Endothelial cell of umbilical vein (primary cell): ENCODE measurements around the gene RTEL1. TPM values are rescaled to one million over a fixed set of nuclear protein-coding genes. Genes with fewer than 3 reads are reported as not detected.

ENCODE experiments used
- BruUV-seq: library from RNA; stranded (reverse); fragments of 400-500 nt; replicated peaks from 2 replicates; lab custom pipeline; 2021; lab: Mats Ljungman, UMichigan
- CTCF ChIA-PET: fragments of 300-600, 350-600 bp; sonication (Branson Sonifier 250); formaldehyde crosslinking; loops from one replicate; lab custom pipeline; 2021; ENCODE audit warnings: antibody characterized with exemption, inconsistent platforms; lab: Charles Lee
- POLR2A ChIA-PET: fragments of 300-600, 350-600 bp; sonication (Branson Sonifier 250); formaldehyde crosslinking; loops from one replicate; lab custom pipeline; 2021; ENCODE audit warnings: antibody characterized with exemption, inconsistent platforms; lab: Charles Lee
- DNase-seq: peaks from one replicate; pipeline ENCODE4 v3.0.0-alpha.2; 2011; ENCODE audit warnings: low read depth, low spot score
- FAIRE-seq: peaks from 2 replicates; lab custom pipeline; 2011; peaks lifted over from hg19 to GRCh38; lab: Jason Lieb, UNC
- H2AFZ ChIP-seq: 2 replicates; pipeline ENCODE4 v1.6.0; 2012; ENCODE audit warnings: low read depth, low read length, control low read depth, inconsistent platforms
- H3K27ac ChIP-seq: 2 replicates; pipeline ENCODE4 v1.5.1; 2011; ENCODE audit warnings: low read depth, mild to moderate bottlenecking, control low read depth, low read length, moderate library complexity; ENCODE audit not compliant: insufficient read depth
- H3K27me3 ChIP-seq, 2 experiments: 2 replicates each; pipeline versions ENCODE4 v1.6.0 to v1.6.1; 2011; ENCODE audit warnings: low read length in 2 of 2, mixed read lengths in 1 of 2; ENCODE audit not compliant: control insufficient read depth in 2 of 2, insufficient read depth in 2 of 2
- H3K36me3 ChIP-seq, 2 experiments: 2 replicates in 1 of 2; 3 replicates in 1 of 2; pipeline ENCODE4 v1.5.1; 2011; ENCODE audit warnings: low read length in 2 of 2, mild to moderate bottlenecking in 1 of 2, moderate library complexity in 1 of 2; ENCODE audit not compliant: control insufficient read depth in 2 of 2, insufficient read depth in 2 of 2; ENCODE audit errors: extremely low read depth in 1 of 2
- H3K4me1 ChIP-seq: 3 replicates; pipeline ENCODE4 v1.5.1; 2011; ENCODE audit warnings: mild to moderate bottlenecking, low read length; ENCODE audit not compliant: control insufficient read depth, insufficient read depth; ENCODE audit errors: extremely low read depth
- H3K4me2 ChIP-seq: 2 replicates; pipeline ENCODE4 v1.6.1; 2011; ENCODE audit warnings: low read length, control low read depth, mixed read lengths; ENCODE audit not compliant: insufficient read depth
- H3K4me3 ChIP-seq, 3 experiments: fragments of 200-600 bp in 1 of 3; sonication (generic), shearing (Covaris generic) in 1 of 3; replicated peaks in 1 of 3; 2 replicates each; pipeline ENCODE4 v1.5.1; 2011 to 2016; ENCODE audit warnings: control low read depth in 3 of 3, low read length in 3 of 3, mild to moderate bottlenecking in 2 of 3, inconsistent platforms in 1 of 3, low read depth in 1 of 3, moderate library complexity in 1 of 3; ENCODE audit not compliant: insufficient read depth in 1 of 3
- H3K79me2 ChIP-seq: 2 replicates; pipeline ENCODE4 v1.6.0; 2012; ENCODE audit warnings: low read length, inconsistent platforms; ENCODE audit not compliant: control insufficient read depth, insufficient read depth
- H3K9ac ChIP-seq: replicated peaks from 2 replicates; pipeline ENCODE3; 2011; ENCODE audit warnings: low read length, control low read depth; ENCODE audit not compliant: insufficient read depth; ENCODE audit errors: extremely low read depth
- H3K9me1 ChIP-seq: replicated peaks from 3 replicates; pipeline ENCODE4 v1.6.0; 2011; ENCODE audit warnings: mild to moderate bottlenecking, low read length; ENCODE audit not compliant: control insufficient read depth, insufficient read depth; ENCODE audit errors: extremely low read depth
- H3K9me3 ChIP-seq: replicated peaks from 2 replicates; pipeline ENCODE4 v1.5.1; 2012; ENCODE audit warnings: low read length, inconsistent platforms; ENCODE audit not compliant: control insufficient read depth, insufficient read depth
- H4K20me1 ChIP-seq: replicated peaks from 2 replicates; pipeline ENCODE3; 2011; ENCODE audit warnings: mild to moderate bottlenecking, low read length; ENCODE audit not compliant: control insufficient read depth, insufficient read depth; ENCODE audit errors: extremely low read depth
- CTCF ChIP-seq, 2 donors: IDR thresholded peaks; 1 replicate in 1 of 2; 2 replicates in 1 of 2; pipeline ENCODE4 v1.5.1; 2011; ENCODE audit warnings: low read length in 2 of 2, mild to moderate bottlenecking in 2 of 2, moderate library complexity in 2 of 2, control low read depth in 1 of 2, inconsistent platforms in 1 of 2, low read depth in 1 of 2; ENCODE audit not compliant: insufficient read depth in 1 of 2; ENCODE audit errors: extremely low read depth in 1 of 2
- EZH2 ChIP-seq: IDR thresholded peaks from 2 replicates; pipeline ENCODE4 v1.6.1; 2012; ENCODE audit warnings: borderline replicate concordance, low read depth, mild to moderate bottlenecking, moderate library complexity, low read length, inconsistent platforms; ENCODE audit not compliant: severe bottlenecking
- FOS ChIP-seq: IDR thresholded peaks from 2 replicates; pipeline ENCODE4 v1.6.1; 2011; ENCODE audit warnings: mild to moderate bottlenecking, low read length, moderate library complexity, borderline replicate concordance; ENCODE audit not compliant: insufficient read depth
- GATA2 ChIP-seq: IDR thresholded peaks from 2 replicates; pipeline ENCODE4 v1.7.0; 2011; ENCODE audit warnings: low read depth, mild to moderate bottlenecking, moderate library complexity, mixed read lengths, low read length; ENCODE audit not compliant: insufficient read length, insufficient read depth
- JUN ChIP-seq: IDR thresholded peaks from 2 replicates; pipeline ENCODE4 v1.6.1; 2011; ENCODE audit warnings: borderline replicate concordance, low read depth; ENCODE audit not compliant: insufficient read length, insufficient read depth
- MAX ChIP-seq: IDR thresholded peaks from 2 replicates; pipeline ENCODE4 v1.6.1; 2011; ENCODE audit not compliant: insufficient read depth, insufficient read length
- MYC ChIP-seq: IDR thresholded peaks from one replicate; pipeline ENCODE4 v1.6.1; 2011; ENCODE audit warnings: mild to moderate bottlenecking, low read depth, low read length
- POLR2A ChIP-seq: IDR thresholded peaks from 2 replicates; pipeline ENCODE4 v1.6.1; 2012; ENCODE audit warnings: low read depth, mild to moderate bottlenecking, control low read depth, low read length
- POLR2AphosphoS5 ChIP-seq: IDR thresholded peaks from 2 replicates; pipeline ENCODE4 v1.6.1; 2012; ENCODE audit warnings: low read depth, mild to moderate bottlenecking, control low read depth, low read length, moderate library complexity; ENCODE audit not compliant: insufficient read depth
- dilution Hi-C: fragments of 300-500 bp; cut with MboI; formaldehyde crosslinking; loops from one replicate; pipeline ENCODE4 v1.15.0; 2019; ENCODE audit warnings: low sequenced_read_pairs; ENCODE audit not compliant: extremely low pct_ligation_motif_present
- intact Hi-C: fragments of 100-400 bp; cut with micrococcal nuclease; formaldehyde crosslinking; loops from one replicate; pipeline ENCODE4 v1.10.0; 2022
- polyA plus RNA-seq, 4 experiments: library from polyadenylated mRNA; depleted of rRNA in 3 of 4; stranded (reverse) in 3 of 4; unstranded in 1 of 4; fragments of >200 nt; gene quantifications; 2 replicates each; pipeline versions ENCODE4 v1.2.1 to v1.2.3, GENCODE V29; 2011 to 2012; ENCODE audit warnings: missing spikeins in 1 of 4
- total RNA-seq: library from RNA; stranded (reverse); gene quantifications from 2 replicates; pipeline ENCODE4 v1.2.3, GENCODE V29; 2021

RTEL1 gene
- total and polyA plus RNA-seq, 2 donors (not counting 3 experiments of a cell fraction or from before 2014, with no cell fraction given) = 17.0 to 44.9 TPM

- peak overlapping the region; percentile 79 for H3K27ac ChIP-seq
- peaks cover 56% of the 10 kb centered on the region for H3K4me1 ChIP-seq
- H3K36me3 ChIP-seq = no peaks in the 10 kb centered on the region
- CTCF ChIA-PET = interaction anchor here (1.2 to 3.2 kb wide), 5 partner anchors 10 to 148 kb away, joined by 3 to 13 read pairs (median 5); partner anchors contain the start of genes PTK6 and TNFRSF6B
- H3K4me2 ChIP-seq = no peak overlapping the region
- no peaks in the 10 kb centered on the region for H3K27me3 ChIP-seq
- H3K9me1 ChIP-seq = no peaks in the 10 kb centered on the region
- POLR2A ChIA-PET = interaction anchor here (1.6 kb wide), 1 partner anchor 21 kb away, joined by 9 read pairs; the partner anchor contains the start of genes ARFRP1 and ZGPAT
- intact Hi-C loops (loop anchor here (1.0 kb wide), 2 partner anchors 28 to 58 kb away; partner anchors contain the start of gene RTEL1), dilution Hi-C loops (no loop called here)
- BruUV-seq = TSS peak; percentile 35
- H2AFZ ChIP-seq = no peak overlapping the region
- H3K79me2 ChIP-seq = peaks cover 4% of the 10 kb centered on the region
- DNase-seq (no peak), FAIRE-seq (no peak)
- H4K20me1 ChIP-seq = no peaks in the 10 kb centered on the region
- TF ChIP-seq FOS (peak; percentile 3), JUN (no peak), POLR2A (no peak), MAX (no peak), MYC (no peak)
- H3K9me3 ChIP-seq = no peaks in the 10 kb centered on the region
- H3K9ac ChIP-seq = peak overlapping the region; percentile 10
- H3K4me3 ChIP-seq = no peak overlapping the region
These were observed 28.0 kb downstream of the RTEL1 start for GRCh38 chr20:63686094-63686491.

GRCh38 chr20:63686492-63687321 is 28.6 kb downstream of the RTEL1 start:
- H3K79me2 ChIP-seq = peaks cover 4% of the 10 kb centered on the region
- BruUV-seq = TSS peak; percentile 4
- dilution Hi-C loops (no loop called here), intact Hi-C loops (loop anchor here (1.0 kb wide), 3 partner anchors 13 to 58 kb away; partner anchors contain the start of gene RTEL1)
- H3K27me3 ChIP-seq = no peaks in the 10 kb centered on the region
- POLR2A ChIA-PET = interaction anchor here (1.6 kb wide), 1 partner anchor 21 kb away, joined by 9 read pairs; the partner anchor contains the start of genes ARFRP1 and ZGPAT
- H3K9me1 ChIP-seq = no peaks in the 10 kb centered on the region
- peak overlapping the region; percentile 79 for H3K27ac ChIP-seq
- no peaks in the 10 kb centered on the region for H3K36me3 ChIP-seq
- peaks cover 49% of the 10 kb centered on the region for H3K4me1 ChIP-seq
- H3K9ac ChIP-seq = peak overlapping the region; percentile 10
- TF ChIP-seq EZH2 = no peak
- no peak for TF ChIP-seq GATA2
- peak; percentile 94 for TF ChIP-seq POLR2AphosphoS5
- no peak for TF ChIP-seq CTCF (IDR thresholded peaks at IDR 0.05; ENCODE audit: extremely low read depth in 1 of 2, insufficient read depth in 1 of 2, low read depth in 1 of 2, low read length in 2 of 2)
- TF ChIP-seq MYC = peak; percentile 85
- TF ChIP-seq JUN = peak; percentile 16
- TF ChIP-seq POLR2A = peak; percentile 55
- TF ChIP-seq MAX = peak; percentile 83
- peak; percentile 37 for TF ChIP-seq FOS
- FAIRE-seq (peak; percentile 98), DNase-seq (peak; percentile 92)
- CTCF ChIA-PET = interaction anchor here (1.1 to 3.2 kb wide), 7 partner anchors 10 to 149 kb away, joined by 3 to 13 read pairs (median 5); partner anchors contain the start of genes ARFRP1, PTK6, TNFRSF6B and ZGPAT
- no peak overlapping the region for H2AFZ ChIP-seq
- H3K4me3 ChIP-seq = no peak overlapping the region
- no peaks in the 10 kb centered on the region for H4K20me1 ChIP-seq
- H3K4me2 ChIP-seq = no peak overlapping the region
- H3K9me3 ChIP-seq = no peaks in the 10 kb centered on the region
